GM12873 (cell line): ENCODE measurements around the gene OR51A7.

Source experiments
- TF ChIP-seq, protein P1 (sequence below): IDR thresholded peaks from 2 replicates; pipeline ENCODE4 v1.5.1; 2012; ENCODE audit warnings: low read depth, mild to moderate bottlenecking, moderate library complexity, low read length, control low read depth; ENCODE audit not compliant: insufficient read depth; ENCODE audit errors: missing control alignments

The OR51A7 gene

DNA sequence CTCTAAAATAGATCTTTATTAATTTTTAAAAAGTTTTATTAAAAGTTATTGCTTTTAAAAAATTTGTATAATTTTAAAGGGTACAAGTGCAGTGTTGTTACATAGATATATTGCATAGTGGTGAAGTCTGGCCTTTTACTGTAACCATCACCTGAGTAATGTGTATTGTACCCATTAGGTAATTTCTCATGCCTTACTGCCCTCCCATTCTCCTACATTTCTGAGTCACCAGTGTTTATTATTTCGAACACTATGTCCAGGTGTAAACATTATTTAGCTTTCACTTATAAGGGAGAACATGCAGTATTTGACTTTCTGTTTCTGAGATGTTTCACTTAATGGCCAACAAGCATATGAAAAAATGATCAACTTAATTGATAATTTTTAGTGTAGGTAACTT lies 18.2 kb downstream of the OR51A7 start:
- TF ChIP-seq, protein P1, sequence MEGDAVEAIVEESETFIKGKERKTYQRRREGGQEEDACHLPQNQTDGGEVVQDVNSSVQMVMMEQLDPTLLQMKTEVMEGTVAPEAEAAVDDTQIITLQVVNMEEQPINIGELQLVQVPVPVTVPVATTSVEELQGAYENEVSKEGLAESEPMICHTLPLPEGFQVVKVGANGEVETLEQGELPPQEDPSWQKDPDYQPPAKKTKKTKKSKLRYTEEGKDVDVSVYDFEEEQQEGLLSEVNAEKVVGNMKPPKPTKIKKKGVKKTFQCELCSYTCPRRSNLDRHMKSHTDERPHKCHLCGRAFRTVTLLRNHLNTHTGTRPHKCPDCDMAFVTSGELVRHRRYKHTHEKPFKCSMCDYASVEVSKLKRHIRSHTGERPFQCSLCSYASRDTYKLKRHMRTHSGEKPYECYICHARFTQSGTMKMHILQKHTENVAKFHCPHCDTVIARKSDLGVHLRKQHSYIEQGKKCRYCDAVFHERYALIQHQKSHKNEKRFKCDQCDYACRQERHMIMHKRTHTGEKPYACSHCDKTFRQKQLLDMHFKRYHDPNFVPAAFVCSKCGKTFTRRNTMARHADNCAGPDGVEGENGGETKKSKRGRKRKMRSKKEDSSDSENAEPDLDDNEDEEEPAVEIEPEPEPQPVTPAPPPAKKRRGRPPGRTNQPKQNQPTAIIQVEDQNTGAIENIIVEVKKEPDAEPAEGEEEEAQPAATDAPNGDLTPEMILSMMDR = no peak

DNA sequence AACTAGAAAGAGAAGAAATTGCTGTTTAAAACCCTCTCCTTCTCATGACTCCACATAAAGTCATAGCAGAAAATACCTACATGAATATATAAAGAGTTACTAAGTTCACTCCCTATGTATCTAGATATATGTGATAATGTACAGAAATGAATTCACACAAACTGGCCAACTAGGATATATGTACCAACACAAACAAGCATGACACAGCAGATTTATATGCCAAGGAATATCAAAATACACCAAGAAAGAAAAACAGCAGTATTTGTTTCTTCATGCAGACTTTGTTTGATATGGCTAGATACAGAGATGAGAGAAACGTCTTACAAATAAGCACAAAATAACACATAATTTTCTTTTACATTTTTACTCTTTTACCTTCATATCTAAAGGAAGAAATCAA lies 18.7 kb downstream of the OR51A7 start:
- TF ChIP-seq, protein P1 = no peak

DNA sequence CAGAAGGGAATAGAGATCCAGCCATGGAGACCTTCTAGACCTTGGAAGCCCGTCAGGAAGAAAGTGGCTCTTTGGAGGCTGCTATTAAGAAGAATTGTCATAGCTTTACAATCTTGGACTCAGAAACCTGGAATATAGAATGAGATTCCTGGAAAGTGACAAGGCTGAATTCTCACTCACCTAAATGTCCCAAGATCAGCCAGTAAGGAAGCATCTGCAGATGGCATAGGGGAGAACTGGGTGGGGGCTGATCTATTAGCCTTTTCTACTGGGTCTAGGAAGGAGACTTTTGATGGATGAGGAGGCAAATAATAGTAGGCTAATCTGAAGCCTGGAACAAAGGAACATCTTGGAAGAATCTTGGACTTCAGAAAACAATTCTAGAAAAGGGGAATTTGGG lies 20.7 kb downstream of the OR51A7 start, which contains the start of gene OR51G1:
Gene OR51G1 (minus strand): TSS at position 101 of the 400 bp plus-strand sequence. CDS start 0 bp downstream, at position 101.
- TF ChIP-seq, protein P1 = no peak

DNA sequence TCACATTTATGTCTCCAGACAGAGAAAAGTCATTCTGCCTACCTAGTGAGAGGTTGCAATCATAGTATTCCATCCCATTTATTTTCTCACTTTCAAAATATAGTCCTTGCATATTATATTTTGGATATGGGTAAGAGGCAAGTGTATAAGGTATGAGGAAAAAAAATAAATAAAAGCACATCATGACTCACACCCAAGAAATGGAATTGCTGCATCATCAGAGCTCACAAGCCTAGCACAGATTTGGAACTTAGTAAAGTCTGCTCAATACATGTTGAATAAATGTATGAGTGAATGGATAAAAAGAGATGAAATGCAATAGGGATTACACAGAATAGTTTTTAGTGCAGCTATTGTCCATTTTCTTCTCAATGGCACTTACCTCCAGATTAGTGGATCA lies 23.0 kb downstream of the OR51A7 start:
- TF ChIP-seq, protein P1 = no peak

DNA sequence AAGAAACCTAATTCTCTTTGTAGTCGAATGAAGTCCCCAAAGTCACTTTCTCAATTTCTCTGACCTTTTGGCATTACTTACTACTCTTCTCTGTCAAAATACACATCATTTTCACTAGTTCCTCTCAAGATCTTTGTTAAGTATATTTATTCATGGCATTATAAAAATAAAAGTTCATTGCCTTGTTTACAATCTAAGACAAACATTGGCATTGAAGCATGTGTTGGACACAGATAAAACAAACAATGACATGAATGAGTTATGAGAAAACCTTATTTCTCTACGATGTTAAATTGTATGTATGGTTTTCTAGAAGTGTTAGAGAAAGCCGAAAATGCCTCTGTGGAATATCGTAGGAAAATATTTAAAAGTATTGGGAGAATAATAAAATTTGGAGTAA lies 29.2 kb downstream of the OR51A7 start:
- TF ChIP-seq, protein P1 = no peak

DNA sequence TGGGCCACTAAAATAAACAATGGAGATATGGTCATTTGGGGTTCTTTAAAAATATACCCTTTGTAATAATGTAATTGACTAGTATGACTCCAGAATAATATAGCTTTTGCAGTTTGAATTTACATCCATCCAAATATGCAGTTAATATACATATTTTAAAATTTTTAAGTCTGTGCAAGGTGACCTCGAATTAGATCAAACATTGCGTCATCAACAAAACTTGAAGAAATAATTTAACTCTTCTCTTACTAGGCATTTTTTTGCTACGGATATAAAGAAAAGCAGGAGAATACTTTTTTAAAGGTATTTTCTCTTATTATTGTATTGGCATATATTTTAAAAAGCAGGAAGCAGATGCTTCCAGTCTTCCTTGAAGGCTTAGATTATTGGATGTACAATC lies 33.2 kb downstream of the OR51A7 start:
- TF ChIP-seq, protein P1 = no peak

DNA sequence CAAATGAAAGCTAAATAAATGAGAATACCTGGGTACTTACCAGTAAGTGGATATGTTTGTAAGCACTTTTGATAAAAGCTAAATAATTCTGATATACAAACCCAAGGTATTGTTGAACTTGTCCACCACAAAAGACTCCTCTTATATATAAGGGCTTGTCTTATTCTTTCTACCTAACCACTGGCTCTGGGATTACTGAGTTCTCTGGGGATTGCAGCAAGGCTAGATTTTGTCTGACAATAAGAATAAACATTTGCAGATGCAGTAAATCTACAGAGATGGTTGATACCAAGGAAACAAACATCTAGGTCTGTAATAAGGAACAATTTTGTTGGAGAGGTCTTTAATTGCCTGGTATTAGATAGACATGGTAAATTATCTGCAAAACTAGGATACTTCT lies 43.9 kb downstream of the OR51A7 start, which contains the start of gene OR51A4:
Gene OR51A4 (minus strand): TSS at position 101 of the 400 bp plus-strand sequence. CDS start 505 bp downstream, outside the sequence.
- TF ChIP-seq, protein P1 = no peak
